Body of pancreas (tissue), 4 donors: ENCODE data around the gene NMBR.

Experiments used
- POLR2A ChIP-seq, 3 donors: fragments of 450-650 bp; IDR thresholded peaks; one replicate each; pipeline ENCODE4 v1.6.1; 2016; ENCODE audit warnings: antibody characterized with exemption in 3 of 3, mild to moderate bottlenecking in 2 of 3
- TF ChIP-seq, protein P1 (sequence below), 7 experiments: fragments of 450-650 bp in 4 of 7; fragments of 200-600 bp in 3 of 7; sonication (generic) in 3 of 7; IDR thresholded peaks; one replicate each; pipeline ENCODE4 v1.5.1; 2016 to 2019; ENCODE audit warnings: antibody characterized with exemption in 7 of 7

DNA sequence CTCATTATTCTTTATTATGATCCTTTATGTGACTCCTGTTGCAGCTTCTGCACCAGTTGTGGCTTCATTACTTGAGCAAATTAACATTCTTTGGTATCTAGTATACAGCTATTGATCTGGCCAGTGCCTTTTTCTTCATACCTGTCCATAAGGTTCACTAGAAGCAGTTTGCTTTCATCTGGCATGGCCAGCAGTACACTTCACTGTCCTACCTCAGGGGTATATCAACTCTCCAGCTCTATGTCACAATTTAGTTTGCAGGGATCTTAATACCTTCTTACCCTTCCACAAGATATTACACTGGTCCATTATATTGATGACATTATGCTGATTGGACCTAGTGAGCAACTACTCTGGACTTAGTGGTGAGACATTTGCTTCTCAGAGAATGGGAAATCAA lies 46.7 kb upstream of the NMBR start:
- TF ChIP-seq, protein P1, sequence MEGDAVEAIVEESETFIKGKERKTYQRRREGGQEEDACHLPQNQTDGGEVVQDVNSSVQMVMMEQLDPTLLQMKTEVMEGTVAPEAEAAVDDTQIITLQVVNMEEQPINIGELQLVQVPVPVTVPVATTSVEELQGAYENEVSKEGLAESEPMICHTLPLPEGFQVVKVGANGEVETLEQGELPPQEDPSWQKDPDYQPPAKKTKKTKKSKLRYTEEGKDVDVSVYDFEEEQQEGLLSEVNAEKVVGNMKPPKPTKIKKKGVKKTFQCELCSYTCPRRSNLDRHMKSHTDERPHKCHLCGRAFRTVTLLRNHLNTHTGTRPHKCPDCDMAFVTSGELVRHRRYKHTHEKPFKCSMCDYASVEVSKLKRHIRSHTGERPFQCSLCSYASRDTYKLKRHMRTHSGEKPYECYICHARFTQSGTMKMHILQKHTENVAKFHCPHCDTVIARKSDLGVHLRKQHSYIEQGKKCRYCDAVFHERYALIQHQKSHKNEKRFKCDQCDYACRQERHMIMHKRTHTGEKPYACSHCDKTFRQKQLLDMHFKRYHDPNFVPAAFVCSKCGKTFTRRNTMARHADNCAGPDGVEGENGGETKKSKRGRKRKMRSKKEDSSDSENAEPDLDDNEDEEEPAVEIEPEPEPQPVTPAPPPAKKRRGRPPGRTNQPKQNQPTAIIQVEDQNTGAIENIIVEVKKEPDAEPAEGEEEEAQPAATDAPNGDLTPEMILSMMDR (IDR thresholded peaks at IDR 0.05) = no peak
- TF ChIP-seq POLR2A (IDR thresholded peaks at IDR 0.05) = no peak
